NCI-H1417 treated with DMSO at 0.1 percent for 48 hours (cell line): ENCODE data around the gene NAP1L1.

Experiments used
- DNase-seq: peaks from one replicate; lab custom pipeline; 2025; lab: John Stamatoyannopoulos, UW

The NAP1L1 gene

DNA sequence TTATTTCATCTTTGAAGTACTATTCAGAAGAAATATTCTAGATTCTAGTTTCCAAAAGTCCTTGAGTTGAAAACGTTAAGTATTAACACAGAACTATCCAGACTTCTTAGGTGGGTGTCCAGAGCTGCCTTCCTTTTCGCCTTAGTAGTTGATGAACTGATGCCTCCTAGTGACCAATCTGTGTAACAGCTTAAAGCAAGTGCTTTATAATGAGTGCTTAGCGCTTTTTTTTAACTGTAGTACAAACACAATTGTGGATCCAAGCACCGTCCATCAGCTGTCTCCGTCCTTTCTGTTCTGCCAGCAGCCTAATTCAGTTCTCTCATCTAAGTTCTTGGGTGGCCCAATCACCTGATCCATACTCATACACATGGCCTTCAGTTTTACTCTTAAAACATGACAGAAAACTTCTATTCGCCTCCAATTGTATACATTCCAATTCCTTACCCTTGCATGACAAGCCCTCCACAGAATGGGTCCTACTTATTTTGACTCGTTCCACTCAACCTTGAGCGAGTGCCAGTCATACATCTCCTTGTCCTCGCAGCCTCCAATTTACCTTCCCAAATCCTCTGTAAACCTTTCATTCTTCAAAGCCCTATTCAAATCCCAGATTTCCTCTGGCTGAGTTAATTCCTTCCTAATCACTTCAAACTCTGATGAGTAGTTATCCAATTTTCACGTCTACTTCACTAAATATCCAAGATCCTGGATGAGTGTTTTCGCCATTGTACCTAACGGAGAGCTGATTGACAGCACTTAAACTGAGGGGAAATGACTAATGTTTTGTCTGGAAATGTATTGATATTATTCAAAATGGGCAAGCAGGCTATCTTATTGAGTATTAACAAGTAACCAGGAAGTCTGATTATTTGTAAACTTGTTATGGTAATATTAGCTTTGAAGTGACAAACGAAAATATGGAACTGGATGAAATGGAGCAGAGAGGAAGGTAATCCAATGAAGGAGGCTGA is 47.1 kb downstream of the NAP1L1 start:
- DNase-seq = peak; percentile 86

DNA sequence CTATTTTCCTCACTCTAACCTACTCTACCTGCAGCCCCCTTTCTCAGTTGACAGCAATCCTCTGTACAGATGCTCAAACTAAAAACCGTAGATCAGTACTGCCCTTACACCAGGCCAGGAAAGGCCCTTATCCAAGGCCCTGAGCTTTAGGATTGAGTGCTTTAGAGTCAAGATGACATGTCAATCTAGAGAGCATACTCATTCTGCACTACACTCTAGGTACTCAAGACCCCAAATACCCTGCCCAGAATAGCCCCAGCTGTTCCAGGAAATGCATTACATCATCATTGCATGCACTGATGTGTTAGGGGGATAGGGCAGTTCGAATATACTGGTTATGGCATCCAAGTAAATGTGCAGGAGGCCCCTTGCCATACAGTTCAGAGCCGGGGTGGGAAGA is 49.4 kb downstream of the NAP1L1 start:
- DNase-seq = no peak

DNA sequence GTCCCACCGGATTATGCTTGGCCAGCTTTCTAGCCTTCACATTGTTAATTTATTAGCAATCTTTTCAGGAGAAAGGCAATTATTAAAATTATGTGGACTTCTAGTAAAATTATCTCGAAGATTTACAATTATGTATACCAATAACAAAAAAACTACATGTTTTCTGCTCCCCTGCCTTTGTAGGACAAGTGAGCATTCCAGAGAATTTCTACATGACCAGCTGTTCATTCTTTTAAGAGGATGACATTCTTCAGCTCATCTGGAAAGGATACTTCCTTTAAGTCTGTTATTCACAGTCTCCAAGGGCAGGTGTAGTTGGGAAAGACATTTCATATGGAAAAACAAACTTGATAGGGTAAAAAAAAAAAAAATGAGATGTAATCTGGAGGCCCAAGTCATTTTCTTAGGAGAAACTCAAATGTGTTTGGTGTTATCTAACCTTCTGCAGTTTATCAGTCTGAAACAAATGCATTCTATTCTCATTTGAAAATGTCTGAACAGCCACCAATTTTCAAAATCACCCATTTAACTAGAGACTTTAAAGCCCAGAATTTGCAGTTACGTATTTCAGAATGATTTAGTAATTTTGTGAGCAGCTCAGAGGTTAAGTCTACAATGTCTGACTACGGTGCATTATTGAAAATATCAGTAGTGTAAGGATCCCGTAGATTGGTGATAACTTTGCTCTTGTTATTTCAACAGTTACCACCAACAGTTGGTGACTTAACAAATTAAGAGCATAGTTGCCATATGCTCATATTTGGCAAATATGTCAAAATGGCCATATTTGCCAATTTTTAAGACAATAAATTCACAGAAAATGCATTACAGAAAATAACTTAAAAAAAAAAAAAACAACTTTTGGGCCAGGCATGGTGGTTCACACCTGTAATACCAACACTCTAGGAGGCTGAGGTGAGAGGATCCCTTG is 51.1 kb downstream of the NAP1L1 start:
- no peak for DNase-seq

DNA sequence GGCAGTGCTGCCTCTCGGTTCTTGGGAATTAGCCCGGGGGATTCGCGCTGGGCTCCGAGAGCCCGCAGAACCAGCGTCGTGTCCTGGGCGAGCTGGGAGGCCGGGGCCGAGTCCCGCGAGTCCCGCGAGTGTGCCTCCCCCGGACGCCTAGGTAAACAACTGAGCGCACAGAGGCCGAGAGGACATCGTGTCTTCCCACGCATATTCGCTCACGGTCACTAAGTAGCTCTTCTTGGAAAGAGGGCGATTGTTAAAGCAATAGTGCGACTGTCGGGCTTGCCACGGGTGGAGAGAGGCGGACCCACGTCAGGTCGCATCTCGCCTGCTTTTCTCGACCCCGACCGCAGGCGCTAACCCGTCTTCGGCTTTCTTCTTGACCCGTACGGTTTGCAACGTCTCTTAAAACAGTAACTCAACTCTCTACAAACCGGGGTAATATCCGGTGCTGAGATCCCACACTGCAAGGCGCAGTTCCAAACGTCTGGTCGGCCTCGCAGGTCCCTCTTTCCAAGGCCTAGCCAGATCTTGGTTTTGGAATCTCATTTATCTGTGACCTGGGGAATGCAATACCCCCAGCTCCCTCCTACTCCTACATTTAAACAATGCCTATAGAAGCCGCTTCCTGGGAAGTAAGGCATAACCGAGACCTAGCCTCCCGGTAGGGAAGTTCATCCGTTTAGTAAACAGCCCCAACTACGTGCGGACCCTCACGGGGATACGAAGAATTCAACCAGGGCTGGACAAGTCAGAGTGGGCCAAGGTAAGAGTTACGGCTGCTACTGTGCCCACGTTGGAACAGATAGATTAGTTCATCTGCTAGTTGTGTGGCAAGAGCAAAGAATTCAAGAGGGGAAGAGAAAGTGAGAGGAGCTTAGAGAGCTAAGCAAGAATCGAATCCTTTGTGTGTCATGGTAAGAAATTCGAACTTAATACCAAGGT is 52.2 kb downstream of the NAP1L1 start:
- DNase-seq = no peak

DNA sequence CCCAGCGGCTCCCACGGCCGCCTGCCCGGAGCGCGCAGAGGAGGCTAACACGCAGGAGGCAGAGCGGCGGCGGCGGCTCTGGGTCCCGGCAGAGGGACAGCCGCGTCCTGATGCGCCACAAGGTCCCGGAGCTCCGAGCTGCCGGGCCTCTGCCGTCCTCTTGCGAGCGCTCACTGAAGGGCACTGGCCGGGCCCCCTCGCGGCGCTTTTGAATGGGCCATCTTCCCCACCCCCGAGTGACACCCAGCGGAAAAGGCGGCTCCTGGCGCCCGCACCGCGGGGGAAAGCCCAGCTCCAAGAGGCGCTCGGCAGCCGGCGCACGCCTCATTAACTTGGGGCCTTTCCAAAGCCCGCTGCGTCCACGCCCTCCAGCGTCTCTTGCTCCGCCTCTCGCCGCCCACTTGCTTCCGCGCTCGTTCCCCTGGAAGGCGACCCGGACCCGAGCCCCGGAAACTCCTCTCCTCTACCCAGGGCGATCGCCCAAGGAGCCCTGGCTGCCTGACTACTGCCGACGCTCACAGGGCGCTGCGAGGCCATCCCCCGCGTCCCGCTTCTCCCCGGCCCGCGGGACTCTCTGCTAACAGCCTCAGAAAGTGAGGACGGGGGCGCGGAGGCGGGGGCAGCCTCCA is 53.0 kb downstream of the NAP1L1 start, which contains the start of gene PHLDA1:
TSS of gene PHLDA1 (minus strand) at position 363 of the 629 bp plus-strand sequence.
- peak; percentile 58 for DNase-seq

DNA sequence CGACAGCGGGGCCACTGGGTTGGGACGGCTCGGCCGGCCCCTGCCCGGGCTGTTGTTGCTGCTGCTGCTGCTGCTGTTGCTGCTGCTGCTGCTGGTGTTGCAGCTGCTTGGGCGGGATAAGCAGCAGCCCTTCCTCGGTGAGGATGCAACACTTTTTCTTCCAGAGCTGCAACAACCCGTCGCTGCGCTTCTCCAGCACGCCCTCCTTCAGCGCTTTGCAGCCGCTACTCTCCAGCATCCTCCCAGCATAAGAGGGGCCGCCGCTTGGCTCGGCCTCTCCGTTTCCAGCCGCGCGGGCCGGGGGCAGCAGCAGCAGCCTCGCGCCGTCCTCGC is 53.4 kb downstream of the NAP1L1 start:
- no peak for DNase-seq

DNA sequence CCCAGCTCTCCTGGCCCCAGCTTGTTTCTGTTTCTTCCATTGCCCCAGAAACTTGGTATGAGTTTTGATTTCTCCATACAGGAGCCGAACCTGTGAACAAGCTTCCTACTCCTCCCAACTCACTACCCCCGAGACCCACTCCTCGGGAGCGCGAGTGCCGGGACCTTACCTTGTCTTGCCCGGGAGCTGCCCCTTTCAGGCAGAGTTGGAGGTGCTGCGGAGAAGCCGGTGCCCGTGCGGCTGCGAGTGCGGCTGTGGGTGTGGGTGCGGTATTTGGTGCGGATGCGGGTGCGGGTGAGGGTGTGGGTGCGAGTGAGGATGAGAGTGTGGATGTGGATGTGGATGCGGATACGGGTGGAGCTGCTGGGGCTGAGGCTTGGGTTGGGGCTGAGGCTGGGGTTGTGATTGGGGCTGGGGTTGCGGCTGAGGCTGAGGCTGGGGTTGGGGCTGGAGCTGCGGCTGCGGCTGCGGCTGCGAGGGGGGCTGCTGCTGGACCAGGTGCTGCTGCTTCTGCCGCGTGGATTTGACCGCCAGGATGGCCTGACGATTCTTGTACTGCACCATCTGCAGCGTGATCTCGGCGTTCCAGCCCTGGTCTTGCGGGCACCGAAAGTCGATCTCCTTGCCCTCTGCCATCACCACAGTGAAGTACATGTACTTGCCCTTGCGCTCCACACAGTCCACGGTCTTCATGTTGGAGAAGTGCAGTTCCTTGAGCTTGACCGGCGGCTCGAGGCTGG is 54.0 kb downstream of the NAP1L1 start:
- DNase-seq = no peak

DNA sequence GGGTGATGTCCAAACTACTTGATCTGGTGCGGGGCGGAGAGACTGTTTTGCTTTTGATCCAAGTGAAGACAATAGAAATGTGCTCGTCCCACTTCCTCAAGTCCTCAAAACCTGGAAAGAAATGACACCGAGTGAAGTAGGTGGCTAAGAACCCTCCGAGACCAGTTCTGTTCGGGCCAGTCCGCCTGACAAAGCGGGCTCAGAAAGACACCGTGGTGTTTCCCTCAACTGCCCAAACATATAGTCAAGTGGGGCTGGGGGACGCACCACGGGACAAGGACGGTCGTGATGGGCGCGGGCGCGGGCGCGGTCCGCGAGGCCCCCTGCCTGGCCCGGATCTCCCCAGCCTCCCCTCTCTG is 54.5 kb downstream of the NAP1L1 start:
- no peak for DNase-seq

DNA sequence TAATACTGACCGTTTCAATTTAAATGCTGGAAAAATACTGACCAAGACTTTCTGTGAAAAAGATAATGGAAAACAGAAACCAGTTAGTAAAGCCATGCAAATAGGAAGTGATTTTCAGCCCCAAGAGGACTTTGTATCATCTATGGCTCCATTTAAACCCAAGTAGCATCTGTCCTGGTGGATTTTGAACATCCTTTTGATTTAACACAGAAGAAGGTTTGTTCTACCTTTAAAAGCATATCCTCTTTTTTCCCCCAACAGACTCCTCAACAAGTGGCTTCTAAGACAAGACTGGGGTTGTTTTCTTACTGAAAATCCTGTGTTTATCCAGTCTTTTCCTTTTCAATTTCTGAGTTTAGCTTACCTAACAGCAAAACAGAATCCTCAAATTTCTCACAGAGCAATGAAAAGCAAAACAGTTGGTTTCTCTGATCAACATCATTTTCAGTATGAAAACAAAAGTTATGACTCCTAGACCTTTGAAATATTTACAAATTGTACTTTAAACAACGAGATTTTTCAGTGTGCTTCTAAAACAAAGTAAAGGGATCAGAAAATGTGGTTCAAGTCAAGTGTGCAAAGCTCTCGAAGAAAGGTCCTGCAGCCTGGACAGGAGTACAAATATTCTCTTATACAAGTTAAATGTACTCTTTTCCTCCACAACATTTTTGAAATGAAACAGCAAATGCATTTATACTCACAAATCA is 55.8 kb downstream of the NAP1L1 start:
- no peak for DNase-seq

DNA sequence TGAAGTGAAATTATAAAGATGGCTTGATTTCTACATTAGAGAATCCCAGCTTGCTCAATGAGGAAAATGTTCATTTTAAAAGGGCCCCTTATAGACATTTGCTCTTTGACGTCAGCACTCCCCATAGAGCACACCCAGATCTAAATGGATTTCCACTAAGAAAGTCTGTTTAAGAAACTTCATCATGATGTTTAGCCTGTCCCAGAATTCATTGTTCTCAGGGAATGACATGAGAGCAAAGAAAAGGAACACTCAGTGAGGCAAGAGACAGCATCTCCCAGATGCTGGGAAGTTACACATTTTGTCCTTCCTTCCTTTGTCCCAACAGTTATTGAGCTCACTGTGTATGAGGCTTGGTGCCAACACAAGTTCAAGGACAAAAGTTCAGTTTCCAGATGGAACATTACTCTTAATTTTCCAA is 57.8 kb downstream of the NAP1L1 start:
- no peak for DNase-seq

DNA sequence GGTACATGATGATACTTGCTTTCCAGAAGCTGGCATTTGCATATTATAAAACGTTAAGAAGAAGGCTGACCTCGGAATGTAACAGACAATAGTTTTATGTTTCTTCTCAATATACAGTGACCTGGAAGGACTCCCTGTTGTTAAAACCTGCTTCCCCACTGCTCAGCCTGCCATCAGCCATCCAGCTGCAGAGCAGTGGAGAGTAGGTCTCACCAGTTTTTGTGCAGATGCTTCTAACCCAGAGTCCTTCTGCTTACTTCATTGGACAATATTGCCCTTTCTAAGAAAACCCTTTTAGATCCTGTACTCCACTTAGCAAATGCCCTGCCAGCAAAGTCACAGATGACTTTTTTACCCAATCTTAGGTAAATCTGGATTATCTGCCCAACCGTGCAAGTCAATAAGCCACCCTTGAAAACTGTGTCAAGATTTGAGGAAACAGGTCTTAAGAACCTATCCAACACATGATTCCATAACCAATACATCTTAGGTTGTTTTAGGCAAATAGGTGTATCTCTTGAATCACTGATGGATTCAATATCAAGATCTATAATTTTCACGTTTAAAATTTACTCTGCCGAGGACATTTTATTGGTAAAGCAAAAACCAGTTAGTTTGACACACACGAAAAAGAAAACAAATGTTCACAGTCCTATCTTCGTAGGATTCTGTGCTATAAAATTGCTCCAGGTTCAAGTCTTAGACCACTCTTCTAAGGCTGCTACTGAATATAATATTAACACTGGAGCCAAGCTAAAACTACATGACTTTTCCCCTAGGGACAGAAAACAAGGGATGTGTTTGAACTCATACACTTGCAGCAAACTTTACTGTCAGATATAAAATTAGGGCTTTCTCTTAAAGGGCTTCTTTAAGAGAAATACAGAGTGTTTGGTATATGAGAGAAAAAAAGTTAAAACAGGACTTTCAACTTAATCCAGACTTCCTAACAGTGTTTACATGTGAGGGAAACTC is 58.6 kb downstream of the NAP1L1 start:
- no peak for DNase-seq

DNA sequence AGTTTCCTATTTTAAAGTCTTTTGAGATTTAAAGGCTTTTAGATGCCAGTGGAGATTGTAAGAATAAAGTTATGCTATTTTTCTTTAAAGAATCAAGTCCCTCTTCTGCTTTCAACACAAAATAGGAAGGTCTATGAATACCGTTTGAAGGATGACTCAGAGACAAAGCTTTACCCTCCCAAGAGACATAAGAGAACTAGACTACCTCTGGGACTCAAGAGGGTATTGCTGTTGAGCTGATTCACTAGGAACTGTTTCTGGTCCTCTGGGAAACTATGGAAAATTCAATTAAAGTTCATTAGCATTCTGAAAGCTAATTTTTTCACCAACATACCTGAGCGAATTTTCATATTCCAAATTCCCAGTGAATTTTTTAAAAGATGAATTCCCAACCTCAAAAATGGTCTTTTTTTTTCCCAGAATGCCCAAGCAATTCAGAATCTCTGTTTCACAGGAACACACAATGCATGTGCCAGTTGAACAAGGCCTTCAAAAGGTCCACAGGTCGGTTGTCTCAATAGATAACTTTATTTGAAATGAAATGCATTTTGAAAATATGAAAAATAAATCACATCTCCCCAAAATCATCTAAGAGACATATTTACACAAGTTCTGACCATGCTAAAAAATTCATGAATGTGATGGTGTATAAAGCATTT is 59.4 kb downstream of the NAP1L1 start:
- DNase-seq = no peak

DNA sequence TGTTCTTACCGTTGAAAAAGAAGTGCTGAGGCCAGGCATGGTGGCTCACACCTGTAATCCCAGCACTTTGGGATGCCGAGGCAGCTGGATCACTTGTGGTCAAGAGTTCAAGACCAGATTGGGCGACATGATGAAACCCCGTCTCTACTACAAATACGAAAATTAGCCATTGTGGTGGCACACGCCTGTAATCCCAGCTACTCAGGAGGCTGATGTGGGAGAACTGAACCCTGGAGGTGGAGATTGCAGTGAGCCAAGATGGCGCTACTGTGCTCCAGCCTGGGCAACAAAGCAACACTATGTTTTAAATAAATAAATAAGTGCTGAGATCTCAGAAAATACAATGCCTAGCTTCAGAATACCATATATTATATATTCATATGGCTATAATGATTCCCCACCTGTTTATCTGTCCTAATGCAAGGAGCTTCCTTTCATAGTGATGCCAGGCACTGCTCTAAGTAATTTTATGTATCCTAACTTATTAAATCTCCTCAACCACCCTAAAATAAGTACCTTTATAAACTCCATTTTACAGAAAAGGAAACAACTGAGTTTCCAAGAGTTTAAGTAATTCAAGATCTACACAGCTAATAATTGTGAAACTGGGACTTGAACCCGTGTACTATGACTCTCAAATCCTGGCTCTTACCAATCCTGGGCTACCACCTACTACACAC is 60.2 kb downstream of the NAP1L1 start:
- no peak for DNase-seq

DNA sequence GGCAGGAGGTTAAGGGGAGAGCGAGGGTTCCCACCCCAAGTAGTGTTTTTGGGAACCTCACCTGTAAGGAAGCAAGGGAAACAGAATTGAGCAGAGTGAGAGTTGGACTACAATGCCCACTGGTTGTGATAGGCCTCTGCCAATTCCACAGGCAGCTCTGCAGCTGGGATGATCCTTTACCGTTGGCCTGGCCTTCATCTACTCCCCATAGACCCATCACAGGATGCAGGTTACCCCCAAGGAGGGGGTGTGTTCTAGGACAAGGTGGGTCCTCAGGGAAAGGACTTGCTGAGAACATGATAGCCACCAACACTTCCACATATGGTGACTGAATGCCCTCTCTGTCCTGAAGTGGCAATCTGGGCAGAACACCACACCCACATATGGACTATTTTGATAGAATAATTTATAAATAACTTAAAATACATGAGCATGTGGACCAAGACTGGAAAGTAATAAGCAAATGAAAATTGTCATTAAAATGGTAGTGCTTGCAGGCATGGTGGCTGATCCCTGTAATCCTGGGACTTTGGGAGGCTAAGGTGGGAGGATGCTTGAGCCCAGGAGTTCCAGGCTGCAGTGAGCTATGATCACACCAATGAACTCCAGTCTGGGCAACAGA is 61.3 kb downstream of the NAP1L1 start:
- DNase-seq = no peak

DNA sequence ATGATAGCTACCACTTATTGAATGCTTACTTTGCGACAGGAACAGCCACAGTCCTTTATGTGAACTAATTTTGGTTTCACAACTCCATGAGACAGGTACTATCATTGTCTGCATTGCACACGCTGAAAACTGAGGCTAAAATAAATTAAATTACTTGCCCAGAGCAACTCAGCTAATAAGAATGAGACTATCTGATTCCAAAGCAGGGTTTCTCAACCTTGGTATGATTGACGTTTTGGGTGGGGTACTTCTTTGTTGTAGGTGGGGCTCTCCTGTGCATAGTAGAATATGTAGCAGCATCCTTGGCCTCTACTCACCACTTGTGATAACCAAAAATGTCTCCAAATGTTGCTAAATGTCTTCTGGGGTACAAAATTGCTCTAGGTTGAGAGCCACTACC is 62.0 kb downstream of the NAP1L1 start:
- DNase-seq = no peak

DNA sequence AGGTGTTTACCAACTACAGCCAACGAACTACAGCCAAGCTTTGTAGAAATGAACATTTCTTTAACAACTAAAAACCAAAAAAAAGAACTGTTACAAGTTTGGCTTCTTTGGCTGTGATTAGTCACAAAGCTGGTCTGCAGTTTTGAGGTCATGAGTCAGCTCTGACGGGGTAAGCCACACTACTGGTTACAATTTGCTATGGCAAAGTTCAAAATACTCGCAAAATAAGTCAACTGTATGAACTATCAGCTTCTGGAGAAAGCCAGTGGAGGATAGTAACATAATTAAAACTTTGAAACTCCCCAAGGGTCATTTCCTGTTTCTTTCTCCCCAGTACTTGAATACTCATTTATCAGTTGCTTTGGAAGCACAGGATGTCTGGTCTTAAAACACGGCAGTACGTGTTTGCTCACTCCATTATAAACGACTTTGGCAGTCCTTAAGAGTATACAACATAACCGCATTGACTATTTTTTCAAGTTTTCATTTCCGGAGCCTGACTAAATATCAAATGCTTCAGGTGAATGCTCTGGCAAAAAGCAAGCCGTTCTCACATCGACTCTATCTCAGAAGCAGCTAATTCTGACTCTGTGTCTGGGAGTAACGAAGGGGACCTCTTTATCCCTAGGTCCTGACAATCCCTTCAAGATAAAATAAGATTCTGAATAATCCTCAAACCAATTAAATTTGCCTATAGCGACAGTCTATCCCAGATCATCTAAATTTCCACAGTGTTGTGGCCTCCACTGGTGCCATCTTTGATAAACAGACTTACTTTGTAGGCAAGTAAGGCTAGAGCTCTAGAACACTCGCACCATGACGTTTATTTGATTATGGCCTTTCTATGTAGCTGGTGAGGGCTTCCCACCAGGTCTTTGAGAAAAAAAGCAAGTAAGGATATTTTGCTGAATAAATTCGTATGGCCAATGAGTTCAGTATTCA is 63.5 kb downstream of the NAP1L1 start:
- DNase-seq = no peak
